Fibroblast of lung (primary cell): ENCODE measurements around the gene PCDHA9.

ENCODE experiments used
- CTCF ChIP-seq, 2 donors: IDR thresholded peaks in 1 of 2; conservative IDR thresholded peaks in 1 of 2; 1 replicate in 1 of 2; 2 replicates in 1 of 2; pipeline ENCODE4 v1.5.1; 2011 to 2012; ENCODE audit warnings: low read length in 2 of 2, control low read depth in 1 of 2, inconsistent platforms in 1 of 2, low read depth in 1 of 2, mild to moderate bottlenecking in 1 of 2
- EZH2 ChIP-seq: IDR thresholded peaks from 2 replicates; pipeline ENCODE4 v1.5.1; 2012; ENCODE audit warnings: low read length, control low read depth, mild to moderate bottlenecking; ENCODE audit errors: missing control alignments

GRCh38 chr5:140882591-140882899 is 34.4 kb downstream of the PCDHA9 start:
- TF ChIP-seq CTCF (conservative IDR thresholded peaks at IDR 0.05 in 1 of 2, IDR thresholded peaks at IDR 0.05 in 1 of 2; ENCODE audit: low read depth in 1 of 2, low read length in 2 of 2) (no peak), EZH2 (no peak)
